HepG2 (cell line): ENCODE data around the gene COQ9.

ENCODE experiments used
- EP300 ChIP-seq, 3 experiments: sonication (generic) in 1 of 3; formaldehyde crosslinking in 1 of 3; IDR thresholded peaks; 2 replicates each; pipeline versions ENCODE4 v1.5.1 to v1.6.1; 2011 to 2020; ENCODE audit warnings: low read depth in 2 of 3, low read length in 2 of 3, borderline replicate concordance in 1 of 3, improper control_type of control experiment in 1 of 3, mild to moderate bottlenecking in 1 of 3, missing genetic modification reagents in 1 of 3, moderate library complexity in 1 of 3
- GABPA ChIP-seq, 2 experiments: IDR thresholded peaks; 2 replicates each; pipeline ENCODE4 v1.6.1; 2011 to 2016; ENCODE audit warnings: low read depth in 2 of 2, low read length in 1 of 2, missing biosample characterization in 1 of 2, missing genetic modification characterization in 1 of 2
- RELA ChIP-seq: sonication (generic); formaldehyde crosslinking; IDR thresholded peaks from 2 replicates; pipeline ENCODE4 v1.4.0; 2020; ENCODE audit warnings: missing genetic modification reagents
- ZMYM2 ChIP-seq: sonication (generic); formaldehyde crosslinking; IDR thresholded peaks from 2 replicates; pipeline ENCODE4 v1.8.0; 2022; ENCODE audit warnings: mild to moderate bottlenecking, missing genetic modification reagents
- TF ChIP-seq, protein P1 (sequence below): sonication (generic); formaldehyde crosslinking; IDR thresholded peaks from 2 replicates; pipeline ENCODE4 v1.5.1; 2020; ENCODE audit warnings: mild to moderate bottlenecking, missing genetic modification reagents, borderline replicate concordance

DNA sequence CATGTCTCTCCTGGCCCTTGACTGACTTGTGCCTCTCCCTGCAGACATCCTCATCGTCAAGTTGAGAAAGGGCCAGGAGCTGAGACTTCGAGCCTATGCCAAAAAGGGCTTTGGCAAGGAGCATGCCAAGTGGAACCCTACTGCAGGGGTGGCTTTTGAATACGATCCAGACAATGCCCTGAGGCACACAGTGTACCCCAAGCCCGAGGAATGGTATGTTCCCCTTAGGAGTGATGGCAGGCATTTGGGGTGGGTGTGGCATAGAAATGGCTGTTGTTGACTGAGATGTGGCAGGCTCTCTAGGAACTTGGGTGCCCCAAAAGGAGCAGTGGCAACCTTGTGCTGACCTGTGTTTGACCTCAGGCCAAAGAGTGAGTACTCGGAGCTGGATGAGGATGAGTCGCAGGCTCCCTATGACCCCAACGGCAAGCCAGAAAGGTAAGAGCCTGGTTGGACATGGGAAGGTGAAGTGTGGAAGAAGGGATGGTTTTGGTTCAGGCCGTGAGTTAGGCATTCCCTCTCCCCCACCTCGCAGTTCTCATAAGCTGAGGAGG lies 22.7 kb downstream of the COQ9 start:
- TF ChIP-seq, protein P1, sequence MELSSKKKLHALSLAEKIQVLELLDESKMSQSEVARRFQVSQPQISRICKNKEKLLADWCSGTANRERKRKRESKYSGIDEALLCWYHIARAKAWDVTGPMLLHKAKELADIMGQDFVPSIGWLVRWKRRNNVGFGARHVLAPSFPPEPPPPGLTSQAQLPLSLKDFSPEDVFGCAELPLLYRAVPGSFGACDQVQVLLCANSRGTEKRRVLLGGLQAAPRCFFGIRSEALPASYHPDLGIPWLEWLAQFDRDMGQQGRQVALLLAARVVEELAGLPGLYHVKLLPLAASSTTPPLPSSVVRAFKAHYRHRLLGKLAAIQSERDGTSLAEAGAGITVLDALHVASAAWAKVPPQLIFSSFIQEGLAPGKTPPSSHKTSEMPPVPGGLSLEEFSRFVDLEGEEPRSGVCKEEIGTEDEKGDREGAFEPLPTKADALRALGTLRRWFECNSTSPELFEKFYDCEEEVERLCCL (CRISPR knock-in tag): no peak
- TF ChIP-seq GABPA (IDR thresholded peaks at IDR 0.05; ENCODE audit: low read depth, low read length) (no peak), GABPA (CRISPR knock-in tag; IDR thresholded peaks at IDR 0.05; ENCODE audit: low read depth) (no peak), RELA (CRISPR knock-in tag) (no peak), ZMYM2 (no peak), EP300 (IDR thresholded peaks at IDR 0.05; ENCODE audit: low read depth in 2 of 2, low read length in 2 of 2) (no peak), EP300 (CRISPR knock-in tag; IDR thresholded peaks at IDR 0.05; ENCODE audit: borderline replicate concordance) (no peak)
